ENCODE results near the gene NUP153. TPM values are rescaled to one million over a fixed set of nuclear protein-coding genes. Genes with fewer than 3 reads are reported as not detected.

The NUP153 gene
- total and polyA plus RNA-seq, 2 of the 8 experiments (the other 6 are each of a cell fraction or from before 2014, with no cell fraction given): 47.0 to 84.8 TPM

GRCh38 chr6:17725083-17725482 is 18.4 kb upstream of the NUP153 start:
- peak overlapping the region; percentile 85 for H2AFZ ChIP-seq (ENCODE audit: low read length)
- no peak for TF ChIP-seq BRCA1 (IDR thresholded peaks at IDR 0.05; ENCODE audit: low read depth, low read length)
- no peak for TF ChIP-seq EZH2 (IDR thresholded peaks at IDR 0.05; ENCODE audit: low read depth, low read length, severe bottlenecking)
- no peak for TF ChIP-seq CREB1 (IDR thresholded peaks at IDR 0.05)
- 0 out of 4 replicates have a peak, but pooled peaks of 1 of the 2 experiments have one; percentile 40 for TF ChIP-seq SIN3A (conservative IDR thresholded peaks at IDR 0.05 in 1 of 2, IDR thresholded peaks at IDR 0.05 in 1 of 2; ENCODE audit: low read depth in 1 of 2, low read length in 2 of 2)
- TF ChIP-seq TEAD4 (IDR thresholded peaks at IDR 0.05; ENCODE audit: low read depth, low read length): no peak
- no peak for TF ChIP-seq EGR1 (IDR thresholded peaks at IDR 0.05; ENCODE audit: borderline replicate concordance, low read depth, low read length)
- TF ChIP-seq GABPA (IDR thresholded peaks at IDR 0.05; ENCODE audit: borderline replicate concordance, insufficient read depth, low read length): no peak
- TF ChIP-seq EP300 (IDR thresholded peaks at IDR 0.05; ENCODE audit: borderline replicate concordance in 1 of 2, low read depth in 2 of 2, low read length in 2 of 2): peak in 1 of 2 experiments; percentile 86; a peak in 1 of 3 replicates
- no peak for TF ChIP-seq POLR2AphosphoS5 (IDR thresholded peaks at IDR 0.05; ENCODE audit: low read depth, low read length)
- no peak for TF ChIP-seq RXRA (IDR thresholded peaks at IDR 0.05; ENCODE audit: insufficient read depth, low read depth, low read length)
- TF ChIP-seq KDM1A (IDR thresholded peaks at IDR 0.05; ENCODE audit: borderline replicate concordance, low read length): no peak
- TF ChIP-seq YY1 (IDR thresholded peaks at IDR 0.05; ENCODE audit: low read depth, low read length): no peak
- no peak for TF ChIP-seq RFX5 (IDR thresholded peaks at IDR 0.05; ENCODE audit: borderline replicate concordance, low read depth, low read length)

More at GRCh38 chr6:17725083-17725482, 18.4 kb upstream of the NUP153 start:
- Histone ChIP-seq H2AK5ac (ENCODE audit: low read depth, low read length) (no peak overlapping the region), H3K9ac (replicated peaks in 1 of 4; ENCODE audit: extremely low read depth in 1 of 4, low read depth in 3 of 4, low read length in 3 of 4) (no peak overlapping the region), H4K5ac (ENCODE audit: insufficient read length, low read depth, low read length) (no peak overlapping the region), H3K23me2 (ENCODE audit: low read depth, low read length) (no peaks in the 10 kb centered on the region), H3K56ac (replicated peaks; ENCODE audit: insufficient read length, low read depth, low read length) (no peak overlapping the region), H3K4me1 (replicated peaks in 1 of 4; ENCODE audit: control insufficient read depth in 3 of 4, insufficient read depth in 4 of 4, low read length in 3 of 4) (no peaks in the 10 kb centered on the region), H3K9me3 (ENCODE audit: insufficient read depth in 2 of 2, low read depth in 1 of 2, low read length in 1 of 2) (peaks cover 0 to 3% of the 10 kb centered on the region in 2 experiments; a peak in 1 of 4 replicates), H4K8ac (ENCODE audit: extremely low read depth, insufficient read depth, low read length) (no peak overlapping the region), H3K23ac (ENCODE audit: insufficient read length) (no peak overlapping the region), H3K79me1 (ENCODE audit: low read depth, low read length) (no peaks in the 10 kb centered on the region), H3K4ac (replicated peaks; ENCODE audit: insufficient read length, low read depth, low read length) (no peak overlapping the region), H2BK12ac (ENCODE audit: low read depth, low read length) (no peak overlapping the region), H2BK20ac (ENCODE audit: low read length) (no peak overlapping the region), H3K18ac (ENCODE audit: extremely low read depth, low read length) (no peak overlapping the region), H3K27me3 (replicated peaks in 1 of 4; ENCODE audit: control insufficient read depth in 3 of 4, extremely low read depth in 1 of 4, insufficient read depth in 3 of 4, low read length in 3 of 4) (no peaks in the 10 kb centered on the region), H3K36me3 (ENCODE audit: control insufficient read depth in 2 of 4, insufficient read depth in 4 of 4, low read length in 3 of 4) (no peaks in the 10 kb centered on the region), H3K27ac (ENCODE audit: low read depth, low read length) (no peak overlapping the region), H3K4me2 (ENCODE audit: insufficient read depth in 1 of 2, low read depth in 2 of 2, low read length in 2 of 2) (0 out of 4 replicates have a peak overlapping the region, but pooled peaks of 1 of the 2 experiments have one; percentile 24), H4K20me1 (replicated peaks in 1 of 2; ENCODE audit: control insufficient read depth in 1 of 2, insufficient read depth in 2 of 2, low read length in 2 of 2) (no peaks in the 10 kb centered on the region), H3K79me2 (ENCODE audit: control insufficient read depth in 1 of 2, insufficient read depth in 2 of 2, low read length in 2 of 2) (no peaks in the 10 kb centered on the region), H2BK5ac (ENCODE audit: low read depth, low read length) (no peak overlapping the region), H3K4me3 (ENCODE audit: extremely low read depth in 1 of 4, insufficient read depth in 2 of 4, low read depth in 3 of 4, low read length in 4 of 4) (no peak overlapping the region), H2BK15ac (ENCODE audit: low read length) (no peak overlapping the region), H4K91ac (replicated peaks; ENCODE audit: insufficient read length, low read length) (no peak overlapping the region), H2BK120ac (replicated peaks; ENCODE audit: low read depth, low read length) (no peak overlapping the region), H3K14ac (ENCODE audit: insufficient read length) (no peak overlapping the region)
- WGBS, 2 experiments (ENCODE audit: extremely low coverage in 1 of 2, insufficient coverage in 1 of 2, insufficient read length in 1 of 2, insufficient replicate concordance in 2 of 2, low coverage in 1 of 2, low lambda C conversion rate in 2 of 2, missing lambda C conversion rate in 1 of 2): 39% methylated on average over 6 of the region's 6 CpGs; no CpG with 5 or more reads in 1 of the 2 experiments
- POLR2A ChIA-PET (ENCODE audit: partially characterized antibody): interaction anchor here (0.5 kb wide), 1 partner anchor 17 kb away, joined by 4 read pairs; no protein-coding TSS in a partner anchor
- FAIRE-seq: peak; percentile 60
- CTCF ChIA-PET (ENCODE audit: partially characterized antibody): interaction anchor here (0.9 to 1.5 kb wide), 3 partner anchors 10 to 80 kb away, joined by 3 read pairs; no protein-coding TSS in a partner anchor
- peak; percentile 69 for DNase-seq (ENCODE audit: low read depth in 1 of 2, low spot score in 2 of 2)
